GM18520 (cell line): ENCODE data around the gene KBTBD4.
"Not testable (repeated sequence)": the region's sequence is repeated elsewhere in the genome, so short reads cannot be mapped to it uniquely, and the experiment has no call there.

Source experiments
- ATAC-seq: cut with Tn5 transposase; IDR thresholded peaks from one replicate; pipeline ENCODE4 v1.9.1; 2021; ENCODE audit not compliant: unreplicated experiment

Gene KBTBD4

GRCh38 chr11:47591764-47592163 lies 13.0 kb upstream of the KBTBD4 start:
- no peak for ATAC-seq

DNA sequence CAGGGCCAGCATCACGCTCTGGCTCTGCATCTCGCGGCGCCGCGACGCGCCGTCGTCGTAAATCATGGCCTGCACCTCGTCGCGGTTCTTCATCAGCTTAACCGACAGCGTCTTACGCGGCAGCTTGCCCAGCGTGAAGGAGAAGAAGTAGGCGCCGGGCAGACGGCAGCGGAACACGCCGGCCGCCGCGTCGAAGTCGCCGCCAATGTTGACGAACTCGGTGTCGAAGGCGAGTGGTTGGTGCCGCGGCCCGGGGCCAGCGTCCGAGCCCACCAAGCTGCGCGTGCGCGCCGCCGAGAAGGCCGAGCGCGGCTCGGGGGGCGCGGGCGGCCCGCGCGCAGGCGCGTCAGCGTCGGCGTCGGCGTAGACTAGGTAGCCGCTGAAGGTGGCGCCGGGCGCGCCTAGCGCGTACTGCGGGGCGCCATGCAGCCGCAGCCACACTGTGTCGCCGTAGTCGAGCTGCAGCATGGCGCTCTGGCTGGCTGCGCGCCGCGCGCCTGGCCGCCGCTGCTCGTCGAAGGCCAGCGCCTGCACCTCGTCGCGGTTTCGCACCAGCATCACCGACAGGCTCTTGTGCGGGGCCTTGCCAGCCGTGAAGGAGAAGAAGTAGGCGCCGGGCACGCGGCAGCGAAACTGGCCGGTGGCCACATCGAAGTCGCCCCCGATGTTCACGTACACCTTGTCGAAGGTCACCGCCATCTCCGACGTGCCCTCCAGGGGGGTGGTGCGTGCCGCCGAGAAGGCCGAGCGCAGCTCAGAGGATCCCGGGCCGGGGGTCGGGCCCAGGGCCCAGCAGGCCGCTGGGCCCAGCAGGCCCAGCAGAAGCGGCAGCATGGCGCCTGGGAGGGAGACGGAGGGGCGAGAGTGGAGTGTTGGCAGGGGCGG lies 11.4 kb upstream of the KBTBD4 start:
- ATAC-seq: no peak

- ATAC-seq: no peak
Measured at GRCh38 chr11:47589584-47589976, 10.8 kb upstream of the KBTBD4 start.

GRCh38 chr11:47589118-47589517 lies 10.3 kb upstream of the KBTBD4 start:
- ATAC-seq: no peak

- ATAC-seq: no peak
Measured at GRCh38 chr11:47587723-47588326, 9.1 kb upstream of the KBTBD4 start.

DNA sequence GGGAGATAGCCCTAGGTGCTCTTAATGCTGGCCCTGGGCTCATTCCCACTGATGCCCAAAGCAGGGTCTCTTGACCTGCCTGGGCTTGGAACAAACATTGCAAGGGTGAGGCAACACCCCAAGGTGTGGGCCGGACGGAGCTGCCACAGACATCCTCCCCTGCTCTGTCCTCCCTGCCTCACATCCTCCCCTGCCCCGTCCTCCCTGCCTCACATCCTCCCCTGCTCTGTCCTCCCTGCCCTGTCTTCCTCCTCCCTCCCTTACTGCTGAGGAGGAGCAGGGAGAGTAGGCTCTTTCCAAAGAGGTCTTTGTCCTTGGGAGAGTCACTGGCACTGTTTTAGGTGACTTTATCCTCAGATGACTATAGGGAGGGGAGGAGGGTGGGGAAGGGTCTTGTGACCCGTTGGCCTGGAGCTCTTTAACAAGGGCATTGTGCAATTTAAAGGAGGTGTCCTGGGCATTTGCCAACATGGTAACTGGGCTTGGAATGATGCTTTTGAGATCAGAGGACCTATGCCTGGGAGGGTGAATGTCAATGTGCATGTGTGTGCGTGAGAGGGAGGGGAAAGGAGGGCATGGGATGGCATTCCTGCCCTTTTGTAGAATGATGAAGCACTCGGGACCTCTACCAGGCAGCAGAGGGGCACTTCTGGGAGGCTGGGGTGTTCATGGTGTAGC lies 8.4 kb upstream of the KBTBD4 start:
- no peak for ATAC-seq

DNA sequence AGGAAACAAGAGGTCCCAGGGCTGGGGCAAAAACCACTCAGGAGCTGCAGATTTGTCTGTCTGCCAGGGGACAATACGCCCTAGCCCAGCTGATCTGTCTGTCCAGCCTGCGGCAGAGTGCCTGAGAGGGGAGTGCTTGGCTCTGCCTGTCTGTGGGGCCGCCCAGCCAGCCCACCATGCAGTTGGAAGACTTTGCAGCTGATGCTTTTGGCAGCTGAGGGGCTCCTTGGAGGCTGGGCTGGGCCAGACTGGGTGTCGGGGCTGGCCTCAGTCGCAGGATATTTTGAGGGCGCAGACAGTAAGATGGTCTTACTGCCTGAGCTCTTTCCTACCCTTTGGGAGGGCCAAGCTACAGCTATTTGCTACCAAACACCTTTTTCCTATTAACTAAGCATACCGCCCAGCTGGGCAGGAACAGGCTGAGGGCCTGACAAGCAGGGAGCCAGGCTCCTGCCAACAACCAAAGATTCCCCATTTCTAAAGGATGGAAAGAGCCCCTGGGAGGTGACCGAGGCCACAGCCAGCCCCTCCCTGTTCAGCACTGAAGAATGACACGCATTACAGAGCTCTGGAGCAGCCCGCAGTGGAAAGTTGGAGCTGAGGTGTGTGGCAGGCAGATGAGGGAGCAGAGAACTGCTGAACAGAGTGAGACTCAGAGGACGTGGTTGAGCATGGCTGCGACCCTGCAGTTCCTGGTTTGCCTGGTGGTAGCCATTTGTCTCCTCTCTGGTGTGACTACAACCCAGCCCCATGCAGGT lies 7.5 kb upstream of the KBTBD4 start, which contains the start of gene FAM180B:
Gene FAM180B (plus strand): TSS at position 581 of the 758 bp plus-strand sequence. CDS start 91 bp downstream, at position 672.
- no peak for ATAC-seq

GRCh38 chr11:47583844-47584243 lies 5.1 kb upstream of the KBTBD4 start:
- no peak for ATAC-seq

DNA sequence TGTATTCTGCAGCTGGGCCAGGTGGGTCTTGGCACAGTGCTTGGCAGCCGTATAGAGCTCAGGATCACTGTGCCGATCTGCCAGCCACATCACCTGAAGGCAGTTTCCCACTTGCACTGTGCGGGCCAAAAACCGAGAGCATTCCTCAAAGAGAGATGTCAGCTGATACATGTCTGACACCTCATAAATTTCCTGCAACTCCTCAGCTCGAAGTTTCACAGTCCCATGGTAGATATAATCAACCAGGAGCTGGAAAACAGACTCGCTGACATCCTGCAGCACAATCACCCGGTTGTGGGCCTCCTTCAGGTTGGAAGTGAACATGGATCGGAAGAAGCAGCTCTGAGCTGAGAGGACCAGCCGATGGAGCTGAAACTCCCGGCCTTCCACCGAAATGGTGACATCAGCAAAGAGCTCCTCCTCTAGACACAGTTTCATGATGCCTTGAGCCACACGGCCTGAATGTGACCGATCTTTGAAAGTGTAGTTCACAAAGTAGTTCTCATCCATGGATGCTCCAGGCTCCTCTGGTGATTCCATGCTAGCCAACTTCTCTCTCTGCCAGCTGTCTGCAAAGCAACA lies 1.2 kb downstream of the KBTBD4 start:
- ATAC-seq: no peak

DNA sequence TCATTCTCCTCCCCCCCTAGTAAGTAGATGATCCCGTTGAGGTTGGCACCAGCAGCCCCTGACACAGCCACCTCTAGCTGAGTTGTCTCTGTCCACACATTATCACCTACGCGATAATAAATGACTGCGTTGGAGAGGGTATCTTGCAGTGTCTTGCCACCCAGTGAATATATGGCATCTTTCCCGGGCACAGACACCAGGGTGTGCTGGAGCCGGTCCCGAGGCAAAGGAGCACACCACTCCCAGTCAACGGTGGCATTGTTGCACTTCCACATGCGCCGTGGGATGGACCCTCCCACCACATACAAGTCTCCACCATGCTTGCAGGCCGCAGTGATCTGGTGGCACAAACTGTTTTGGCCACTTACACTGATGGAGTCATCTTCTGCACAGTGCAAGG lies 5.4 kb downstream of the KBTBD4 start:
- ATAC-seq: no peak

DNA sequence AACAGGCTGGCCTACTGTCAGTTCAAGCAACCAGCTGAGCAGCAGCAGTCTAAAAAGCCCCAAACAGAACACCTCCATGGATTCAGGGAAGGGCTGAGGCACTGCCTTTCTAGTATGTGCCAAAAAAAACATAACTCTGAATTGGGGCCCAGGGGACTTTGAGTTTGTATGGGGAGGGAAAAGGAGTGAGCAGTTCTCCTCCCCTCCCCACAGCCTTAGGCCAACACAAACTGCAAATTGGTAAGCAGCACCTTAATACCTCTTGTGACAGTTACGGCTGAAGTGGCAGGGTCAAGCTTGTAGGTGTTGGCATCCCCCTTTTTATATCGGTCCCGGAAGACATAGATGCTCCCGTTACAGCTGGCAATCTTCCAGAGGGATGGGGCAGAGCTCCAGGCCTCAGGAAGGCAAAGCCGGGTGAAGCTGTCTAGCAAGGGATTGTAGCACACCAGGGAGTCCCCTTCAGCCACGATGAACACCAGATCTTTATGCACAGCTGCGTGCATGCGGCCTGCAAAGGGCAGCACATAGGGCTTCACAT lies 6.0 kb downstream of the KBTBD4 start:
- ATAC-seq: no peak

GRCh38 chr11:47571895-47572294 lies 6.9 kb downstream of the KBTBD4 start:
- no peak for ATAC-seq

- no peak for ATAC-seq
Measured at GRCh38 chr11:47571357-47571729, 7.4 kb downstream of the KBTBD4 start.

DNA sequence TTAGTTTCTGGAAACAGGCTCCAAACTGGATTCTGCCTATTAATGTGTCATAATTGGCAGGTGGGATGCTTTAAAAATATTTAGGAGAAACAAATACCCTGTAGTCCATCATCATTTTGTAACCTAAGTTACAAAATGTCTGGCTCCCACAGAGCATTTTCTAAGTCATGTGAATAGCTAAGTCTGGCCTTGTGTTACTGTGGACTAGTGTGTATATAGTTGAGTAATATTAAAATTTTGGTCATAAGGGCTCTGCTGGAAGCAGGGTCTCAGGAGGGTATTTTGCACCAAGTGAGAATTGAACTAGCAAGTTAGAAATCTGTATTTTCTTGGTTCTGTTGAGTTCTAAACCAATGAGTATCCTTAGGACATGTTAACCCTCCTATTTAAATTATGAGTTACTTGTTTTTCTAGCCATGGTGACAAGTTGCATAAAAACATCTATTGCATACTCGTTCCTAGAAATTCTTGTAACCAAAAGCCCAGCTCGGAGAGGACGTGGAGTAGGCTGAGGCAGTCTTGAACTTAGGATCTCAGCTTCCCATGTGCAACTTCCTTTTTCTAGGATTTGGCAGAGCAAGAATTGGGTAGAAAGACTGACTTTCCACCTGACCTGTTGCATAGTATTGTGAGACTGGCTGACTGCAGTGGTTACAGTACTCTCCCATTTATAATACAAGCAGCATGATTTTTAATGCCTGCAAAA lies 8.0 kb downstream of the KBTBD4 start:
- no peak for ATAC-seq

- ATAC-seq: no peak
Measured at GRCh38 chr11:47569646-47570045, 9.1 kb downstream of the KBTBD4 start.

- ATAC-seq: no peak
Measured at GRCh38 chr11:47566149-47566698, 12.5 kb downstream of the KBTBD4 start.

DNA sequence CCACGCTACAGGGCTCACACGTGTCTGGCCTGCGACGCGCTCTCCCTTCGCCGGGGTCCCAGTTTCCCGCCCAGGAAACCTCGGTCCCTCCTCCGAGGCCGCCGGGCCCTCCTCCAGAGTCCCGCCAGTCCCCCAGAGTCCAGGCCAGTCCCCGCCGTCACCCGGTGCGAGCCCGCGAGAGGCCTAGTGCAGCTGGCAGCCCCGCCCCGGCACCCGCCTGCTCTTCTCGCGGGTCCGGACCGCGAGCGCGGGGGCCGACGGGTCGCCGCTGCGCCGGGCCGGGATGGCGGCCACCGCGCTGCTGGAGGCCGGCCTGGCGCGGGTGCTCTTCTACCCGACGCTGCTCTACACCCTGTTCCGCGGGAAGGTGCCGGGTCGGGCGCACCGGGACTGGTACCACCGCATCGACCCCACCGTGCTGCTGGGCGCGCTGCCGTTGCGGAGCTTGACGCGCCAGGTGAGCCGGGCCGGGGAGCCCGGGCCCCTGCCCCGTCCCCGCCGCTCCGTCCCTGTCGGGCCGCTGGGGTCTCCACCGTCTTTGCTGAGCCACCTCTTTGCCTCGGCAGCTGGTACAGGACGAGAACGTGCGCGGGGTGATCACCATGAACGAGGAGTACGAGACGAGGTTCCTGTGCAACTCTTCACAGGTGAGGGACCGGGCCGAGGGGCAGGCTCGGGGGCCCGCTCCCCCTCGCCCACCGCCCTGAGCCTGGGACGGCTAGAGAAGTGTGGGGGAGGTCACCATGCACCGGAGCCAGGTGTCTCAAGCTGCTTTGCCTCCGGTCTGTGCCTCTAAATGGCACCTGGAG lies 13.2 kb downstream of the KBTBD4 start, which contains the start of gene PTPMT1:
Gene PTPMT1 (plus strand): TSS at position 260 of the 809 bp plus-strand sequence. CDS start 24 bp downstream, at position 284.
- peak; percentile 76 for ATAC-seq

DNA sequence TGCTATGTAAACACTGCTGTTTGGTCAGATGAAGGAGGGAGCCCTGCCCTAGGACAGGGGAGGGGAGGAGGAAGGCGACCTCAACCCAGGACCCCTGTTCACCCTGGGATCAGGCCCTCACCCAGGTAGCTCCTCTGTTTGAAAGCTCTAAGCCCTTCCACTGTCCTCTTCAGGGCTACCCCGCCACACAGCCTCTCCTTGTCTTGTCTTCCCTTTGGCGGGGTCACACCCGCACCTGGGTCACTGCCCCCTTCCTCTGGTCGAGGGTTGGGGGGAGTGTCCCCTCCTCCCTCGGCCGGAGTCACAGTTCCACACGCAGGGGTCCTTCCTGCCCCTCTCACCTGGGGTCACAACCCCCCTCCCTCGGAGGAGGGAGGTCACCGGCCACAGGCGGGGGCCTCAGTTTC lies 13.8 kb downstream of the KBTBD4 start:
- peak; percentile 2 for ATAC-seq

GRCh38 chr11:47564366-47564765 lies 14.4 kb downstream of the KBTBD4 start:
- ATAC-seq: not testable (repeated sequence)
